NOMO-1 (cell line): Measurements from ENCODE around the gene CARMIL1.

Source experiments
- DNase-seq, 2 experiments: peaks; one replicate each; lab custom pipeline; 2025; ENCODE audit not compliant: unreplicated experiment in 2 of 2; lab: John Stamatoyannopoulos, UW

Gene CARMIL1

DNA sequence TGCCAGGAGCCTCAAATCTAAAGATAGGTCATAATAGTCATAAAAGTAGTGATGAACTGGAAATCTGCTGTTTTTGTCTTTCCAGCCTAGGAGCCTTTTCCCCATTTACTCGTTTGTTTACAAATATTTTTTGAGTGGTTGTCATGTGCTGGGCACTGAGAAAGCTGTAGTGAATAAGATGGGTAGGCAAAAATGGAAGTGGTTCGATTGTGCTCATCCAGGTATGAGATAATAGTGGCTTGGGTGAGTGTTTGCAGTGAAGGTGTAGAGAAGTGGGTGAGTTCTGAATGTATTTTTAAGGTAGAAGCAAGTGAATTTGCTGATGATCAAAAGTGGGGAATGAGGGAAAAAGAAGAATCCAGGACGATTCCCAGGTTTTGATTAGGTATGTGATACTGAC lies 53.0 kb downstream of the CARMIL1 start:
- no peak for DNase-seq

DNA sequence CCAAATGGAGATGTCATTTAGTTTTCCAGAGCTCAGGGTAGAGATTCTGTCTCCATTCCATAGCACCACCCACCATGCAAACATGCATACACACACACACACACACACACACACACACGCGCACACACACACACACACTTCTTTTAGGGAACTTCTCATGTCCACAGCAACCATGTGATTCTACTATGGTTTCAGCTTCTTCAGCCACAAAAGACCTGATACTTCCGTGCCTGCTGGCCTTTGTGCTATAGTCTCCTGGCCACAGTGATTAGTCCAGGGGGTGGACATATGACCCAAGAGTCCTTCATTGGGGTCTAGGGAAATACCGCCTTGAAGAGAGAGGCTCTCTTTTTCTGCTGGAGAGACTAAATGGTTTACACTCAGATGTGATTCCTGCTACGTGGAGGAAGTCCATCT lies 53.5 kb downstream of the CARMIL1 start:
- peak; percentile 25 to 31 for DNase-seq

DNA sequence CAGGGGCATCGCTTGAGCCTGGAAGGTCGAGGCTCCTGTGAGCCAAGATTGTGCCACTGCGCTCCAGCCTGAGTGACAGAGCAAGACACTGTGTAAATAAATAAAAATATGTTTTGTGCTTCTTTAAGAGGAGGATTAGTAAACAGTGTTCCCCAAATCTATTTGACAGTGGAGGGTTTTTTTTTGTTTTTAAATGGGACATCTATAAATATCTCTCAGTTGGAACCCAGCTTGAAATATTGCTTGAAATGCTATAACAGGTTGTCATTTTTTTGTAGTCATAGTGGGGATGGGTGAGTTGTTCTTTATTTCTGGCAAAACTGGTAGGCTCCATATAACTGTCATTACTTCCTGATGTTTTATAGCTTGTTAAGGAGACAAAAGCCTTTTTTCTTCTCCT lies 54.3 kb downstream of the CARMIL1 start:
- DNase-seq = no peak

DNA sequence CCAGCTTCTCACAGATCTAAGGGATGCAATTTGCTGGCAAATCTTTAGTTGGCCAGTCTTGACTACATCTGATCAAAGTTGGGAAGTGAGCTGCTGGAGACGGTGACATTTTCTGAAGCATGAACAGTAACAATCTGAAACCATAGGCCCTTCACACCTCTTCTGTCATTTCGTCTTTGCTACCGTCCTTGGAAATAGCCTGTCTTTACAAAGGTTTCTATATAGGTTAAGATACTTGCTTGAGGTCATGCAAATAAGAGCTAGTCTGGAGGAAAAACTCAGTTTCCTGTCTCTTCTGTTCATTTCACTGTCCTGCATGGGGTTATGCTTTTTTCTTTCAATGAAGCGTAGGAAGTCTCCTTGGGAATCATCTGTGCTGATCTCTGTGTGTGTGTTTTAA lies 55.6 kb downstream of the CARMIL1 start:
- DNase-seq = no peak

DNA sequence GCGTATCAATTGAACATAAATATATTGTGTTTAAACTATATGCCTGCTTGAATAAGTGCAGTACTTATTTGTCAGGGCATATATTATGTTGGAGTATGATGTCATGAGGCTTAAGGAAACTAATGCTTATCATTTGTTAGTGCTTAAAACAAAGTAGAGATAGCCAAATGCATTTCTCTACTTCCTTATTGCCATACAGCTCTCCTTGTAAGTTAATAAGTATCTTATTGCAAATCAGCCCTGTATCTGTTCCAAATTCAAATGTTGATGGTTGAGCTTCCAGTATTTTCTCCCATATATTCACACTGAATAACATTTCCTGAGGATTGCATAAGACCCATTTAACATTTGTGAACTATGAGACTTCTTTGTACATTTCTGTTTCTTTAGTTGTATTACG lies 57.8 kb downstream of the CARMIL1 start:
- DNase-seq = no peak

DNA sequence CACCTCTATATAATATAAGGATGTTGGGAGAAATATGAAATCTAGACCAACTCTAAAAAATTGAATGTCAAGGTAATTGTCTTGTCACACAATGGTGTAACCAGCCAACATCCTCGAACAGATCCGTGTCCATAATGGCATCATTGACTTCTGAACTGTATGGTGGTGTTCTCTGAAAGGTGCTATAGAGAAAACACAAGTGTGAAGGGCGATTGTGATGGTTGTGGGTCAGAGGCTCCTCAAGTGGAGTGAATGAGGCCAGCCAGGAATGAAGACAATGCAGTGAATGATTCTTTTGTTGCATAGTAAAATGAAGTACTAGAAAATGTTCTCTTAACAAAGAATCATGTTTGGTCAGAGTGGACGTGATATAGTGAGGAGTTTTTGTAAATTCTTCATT lies 58.3 kb downstream of the CARMIL1 start:
- DNase-seq = no peak

DNA sequence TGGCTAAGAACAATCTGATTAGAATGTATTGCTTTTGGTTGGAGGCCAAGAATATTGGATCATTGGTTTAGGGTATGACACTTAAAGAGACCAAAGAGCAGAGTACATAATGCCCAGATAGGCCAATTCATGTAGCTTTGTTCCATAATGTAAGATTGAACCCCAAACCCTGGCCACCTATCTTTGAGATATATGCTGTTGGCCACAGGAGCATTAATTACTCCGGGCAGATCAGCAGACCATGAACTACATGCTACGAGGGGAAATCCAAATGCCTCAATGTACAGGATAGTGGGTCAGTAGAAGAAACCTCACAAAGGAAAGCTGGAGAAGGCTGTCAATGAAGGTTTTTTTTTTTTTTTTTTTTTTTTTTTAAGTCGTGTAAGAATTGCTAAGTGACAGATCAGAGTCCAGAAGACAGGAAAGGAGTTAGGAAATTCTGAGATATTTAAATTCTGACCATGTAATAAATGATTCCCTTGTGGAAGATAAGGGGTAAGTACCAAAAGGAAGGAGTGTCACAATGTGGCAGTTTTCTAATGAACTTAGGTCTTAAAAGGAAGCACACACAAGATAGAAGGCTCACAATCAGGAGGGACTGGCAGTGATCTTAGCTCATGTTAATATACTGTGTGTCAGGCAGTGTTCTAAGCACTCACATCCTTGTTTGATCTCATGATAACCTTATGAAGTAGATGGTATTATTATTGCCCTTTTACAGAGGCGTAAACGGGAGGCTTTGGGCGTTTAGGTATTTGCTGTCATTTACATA lies 61.4 kb downstream of the CARMIL1 start:
- no peak for DNase-seq

DNA sequence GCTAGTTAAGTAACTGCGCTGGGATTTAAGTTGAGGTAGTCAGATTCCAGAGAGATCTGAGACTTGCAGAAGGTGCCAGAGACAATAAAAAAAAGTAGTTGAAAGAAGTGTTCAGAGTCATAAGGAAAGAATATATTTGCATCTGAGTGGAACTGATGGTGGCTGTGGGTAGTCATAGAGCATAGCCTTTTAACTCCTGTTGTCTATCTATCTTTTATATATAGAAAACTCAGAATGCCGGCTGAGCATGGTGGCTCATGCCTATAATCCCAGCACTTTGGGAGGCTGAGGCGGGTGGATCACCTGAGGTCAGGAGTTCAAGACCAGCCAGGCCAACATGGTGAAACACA lies 62.0 kb downstream of the CARMIL1 start:
- no peak for DNase-seq

DNA sequence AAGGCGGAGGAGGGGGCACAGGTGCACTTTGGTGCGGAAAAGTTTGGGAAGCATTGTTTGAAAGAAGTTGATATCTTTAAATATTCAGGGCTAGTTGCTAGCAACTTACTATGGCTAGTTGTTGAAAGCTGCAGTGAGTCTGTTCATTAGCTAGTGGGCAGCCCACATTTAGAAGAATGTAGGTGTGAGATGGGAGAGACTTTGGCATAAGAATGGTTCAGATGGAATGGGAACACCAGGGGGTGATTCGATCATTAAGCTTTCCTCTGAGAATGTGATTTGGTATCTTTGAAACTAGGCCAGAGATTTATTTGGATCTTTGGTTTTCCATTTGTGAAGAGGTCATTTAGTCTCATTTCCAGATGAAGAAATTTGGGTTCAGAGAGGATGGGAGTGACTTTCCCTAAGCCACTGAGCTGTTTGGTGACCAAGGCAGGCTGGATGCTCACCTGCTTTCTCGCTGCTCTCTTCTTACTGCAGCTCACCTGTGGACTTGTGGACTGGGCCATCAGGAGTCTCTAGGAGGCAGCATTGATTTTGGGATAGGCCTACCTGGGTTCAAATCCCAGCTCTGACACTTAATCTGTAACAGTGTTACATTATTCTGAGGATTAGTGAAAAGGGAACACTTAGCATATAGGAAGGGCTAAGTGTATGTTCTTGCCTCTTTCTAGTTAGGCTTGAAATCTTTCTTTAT lies 62.9 kb downstream of the CARMIL1 start:
- no peak for DNase-seq

DNA sequence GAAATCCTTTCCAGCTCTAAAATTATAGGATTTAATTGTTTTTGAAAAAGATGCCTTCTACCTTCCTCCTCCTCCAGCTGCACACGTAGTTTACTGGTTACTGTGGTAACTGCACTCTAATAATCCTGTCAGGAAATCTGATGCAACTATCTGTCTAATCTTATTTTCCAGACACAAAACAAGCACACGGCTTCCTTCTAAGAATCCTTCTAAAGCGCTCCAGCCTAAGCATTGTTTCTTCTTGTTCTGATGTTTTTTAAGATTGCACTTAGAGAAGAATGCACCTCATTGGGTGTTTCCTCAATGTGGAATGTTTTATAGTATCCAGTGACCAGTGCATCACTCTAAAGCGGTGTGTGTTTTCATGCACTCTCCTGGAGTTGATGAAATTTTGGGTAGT lies 63.6 kb downstream of the CARMIL1 start:
- peak in 1 of 2 experiments; percentile 32 for DNase-seq

DNA sequence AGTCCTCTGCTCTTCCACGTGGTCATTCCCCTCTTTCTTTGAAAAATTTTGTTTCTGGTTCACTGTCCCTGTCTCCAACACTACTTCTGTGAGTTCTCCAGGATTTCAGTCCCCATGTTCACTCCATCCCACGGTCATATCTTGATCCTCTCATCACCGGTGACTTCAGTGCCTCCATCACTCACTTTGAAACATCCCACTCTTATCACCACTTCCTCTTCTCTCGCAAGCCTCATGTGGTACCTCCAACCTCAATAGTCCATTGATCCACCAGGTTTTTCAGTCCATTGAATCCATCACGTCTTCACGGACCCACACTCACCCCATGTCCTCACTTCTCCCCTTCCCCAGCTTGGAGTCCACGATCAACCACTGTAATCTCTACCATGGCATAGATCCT lies 64.8 kb downstream of the CARMIL1 start:
- no peak for DNase-seq

DNA sequence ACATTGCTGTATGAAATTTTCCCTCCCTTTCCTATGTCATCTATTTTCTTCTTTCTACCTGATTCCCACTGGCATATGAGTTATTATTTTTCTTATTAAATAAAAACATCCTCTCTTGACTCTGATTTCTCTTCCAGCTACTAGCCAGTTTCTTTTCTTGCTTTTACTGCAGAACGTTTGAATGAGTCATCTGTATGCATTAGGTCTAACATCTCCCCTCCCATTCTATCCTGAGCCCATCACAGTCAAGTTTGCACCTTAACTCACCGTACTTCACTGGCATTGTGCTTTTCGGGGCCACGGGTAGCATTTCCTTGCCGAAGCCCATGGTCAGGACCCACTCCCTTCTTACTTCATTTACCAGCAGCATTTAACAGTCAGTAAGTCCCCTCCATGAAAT lies 65.7 kb downstream of the CARMIL1 start:
- no peak for DNase-seq

DNA sequence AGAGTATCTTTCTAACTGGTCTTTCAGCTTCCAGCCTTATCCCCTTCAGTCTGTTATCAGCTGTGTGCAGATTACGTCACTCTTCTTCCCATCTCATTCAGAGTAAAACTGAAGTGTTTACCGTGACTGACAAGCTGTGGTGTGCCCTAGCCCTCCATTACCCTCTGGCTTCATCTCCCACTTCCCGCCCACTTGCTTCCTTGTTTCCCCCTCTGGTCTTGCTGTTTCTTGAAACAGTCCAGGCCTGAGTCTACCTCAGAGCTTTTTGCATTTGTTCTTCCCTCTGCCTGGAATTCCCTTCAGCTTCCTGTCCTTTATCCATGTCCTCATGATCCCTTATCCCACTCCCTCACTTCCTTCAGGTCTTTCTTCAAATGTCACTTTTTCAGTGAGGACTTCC lies 66.9 kb downstream of the CARMIL1 start:
- DNase-seq = no peak

DNA sequence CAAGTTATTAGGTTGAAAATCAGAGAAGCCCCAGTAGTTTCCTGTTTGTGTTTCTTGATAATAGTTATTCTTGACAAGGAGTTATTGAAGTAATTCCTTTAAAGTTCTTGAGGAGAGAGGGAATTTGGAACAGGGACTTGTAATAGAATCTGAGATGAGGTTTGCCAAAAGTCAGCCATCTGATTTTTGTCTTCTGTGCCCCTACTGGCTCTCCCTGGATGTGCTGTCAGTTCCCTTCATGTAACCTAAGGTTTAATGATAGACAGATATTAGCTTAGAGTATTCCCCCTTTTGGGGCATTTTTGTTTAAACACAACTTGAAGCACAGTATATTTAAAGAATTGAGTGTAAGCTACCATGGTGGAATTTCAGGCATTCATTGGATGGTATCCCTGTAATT lies 71.4 kb downstream of the CARMIL1 start:
- no peak for DNase-seq

DNA sequence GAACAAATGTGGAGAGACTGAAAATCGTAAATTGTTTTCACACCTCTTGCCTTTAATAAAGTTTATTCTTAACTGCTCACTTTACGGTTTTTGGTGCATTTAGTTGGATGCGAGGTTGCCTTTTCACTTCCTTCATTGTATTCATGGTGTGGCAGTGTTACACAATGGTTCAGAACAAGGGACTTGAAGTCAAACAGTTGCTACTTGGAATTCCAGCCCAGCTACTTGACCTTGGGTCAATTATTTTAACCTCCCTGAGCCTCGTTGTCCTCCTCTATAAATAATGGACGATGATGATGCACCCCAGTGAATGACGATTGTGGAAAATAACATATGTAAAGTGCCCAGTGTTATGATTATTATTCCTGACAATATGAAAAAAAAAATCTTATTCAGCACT lies 72.3 kb downstream of the CARMIL1 start:
- DNase-seq = peak in 1 of 2 experiments; percentile 53

DNA sequence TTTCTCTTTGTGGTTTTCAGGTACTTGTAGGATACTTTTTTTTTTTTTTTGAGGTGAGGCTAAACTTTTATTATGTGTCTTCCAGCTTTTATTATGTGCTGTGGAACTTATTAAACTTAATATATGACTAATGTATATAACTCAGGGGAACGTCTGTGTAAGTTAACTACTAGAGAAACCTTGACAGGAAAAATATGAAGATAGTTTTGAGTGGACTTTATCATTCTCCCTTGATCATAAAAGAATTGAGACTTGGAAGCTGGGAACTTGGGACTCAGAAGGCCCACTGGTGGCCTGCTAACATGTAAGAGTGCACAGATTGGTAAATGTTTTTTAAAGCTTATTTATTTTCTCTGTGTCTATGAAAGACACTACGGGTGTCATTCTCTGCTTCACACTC lies 73.1 kb downstream of the CARMIL1 start:
- DNase-seq = no peak

DNA sequence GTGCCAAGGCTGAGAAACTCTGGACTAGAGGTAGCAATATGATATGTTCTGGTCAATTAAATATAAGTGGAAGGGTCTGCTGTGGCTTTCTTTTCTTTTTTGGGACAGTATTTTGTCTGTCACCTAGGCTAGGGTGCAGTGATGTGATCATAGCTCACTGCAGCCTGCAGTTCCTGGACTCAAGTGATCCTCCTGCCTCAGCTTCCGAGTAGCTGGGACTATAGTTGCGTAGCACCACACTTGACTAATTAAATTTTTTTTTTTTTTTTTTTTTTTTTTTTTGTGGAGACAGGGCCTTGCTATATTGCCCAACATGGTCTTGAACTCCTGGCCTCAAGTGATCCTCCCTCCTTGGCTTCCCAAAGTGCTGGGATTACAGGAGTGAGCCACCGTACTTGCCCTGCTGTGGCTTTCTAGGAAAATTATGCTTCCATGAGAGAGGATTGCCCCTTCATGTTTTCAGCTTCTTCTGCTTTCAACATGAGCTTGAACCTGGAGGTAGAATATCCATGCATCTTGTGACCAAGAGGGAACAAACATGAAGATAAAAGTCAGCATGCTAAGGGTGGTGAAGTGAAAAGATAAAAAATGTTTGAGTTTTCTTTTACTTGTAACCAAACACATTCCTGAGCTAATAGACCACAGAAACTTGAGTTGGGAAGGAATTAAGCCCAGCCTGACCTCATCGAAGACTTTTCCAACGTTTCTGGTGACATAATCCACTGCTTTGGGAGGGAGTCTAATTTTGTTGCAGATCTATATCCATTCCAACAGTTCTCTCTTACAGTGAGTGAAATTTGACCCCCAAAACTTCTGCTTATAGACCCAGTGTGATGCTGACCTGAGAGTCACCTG lies 75.1 kb downstream of the CARMIL1 start:
- DNase-seq = no peak

DNA sequence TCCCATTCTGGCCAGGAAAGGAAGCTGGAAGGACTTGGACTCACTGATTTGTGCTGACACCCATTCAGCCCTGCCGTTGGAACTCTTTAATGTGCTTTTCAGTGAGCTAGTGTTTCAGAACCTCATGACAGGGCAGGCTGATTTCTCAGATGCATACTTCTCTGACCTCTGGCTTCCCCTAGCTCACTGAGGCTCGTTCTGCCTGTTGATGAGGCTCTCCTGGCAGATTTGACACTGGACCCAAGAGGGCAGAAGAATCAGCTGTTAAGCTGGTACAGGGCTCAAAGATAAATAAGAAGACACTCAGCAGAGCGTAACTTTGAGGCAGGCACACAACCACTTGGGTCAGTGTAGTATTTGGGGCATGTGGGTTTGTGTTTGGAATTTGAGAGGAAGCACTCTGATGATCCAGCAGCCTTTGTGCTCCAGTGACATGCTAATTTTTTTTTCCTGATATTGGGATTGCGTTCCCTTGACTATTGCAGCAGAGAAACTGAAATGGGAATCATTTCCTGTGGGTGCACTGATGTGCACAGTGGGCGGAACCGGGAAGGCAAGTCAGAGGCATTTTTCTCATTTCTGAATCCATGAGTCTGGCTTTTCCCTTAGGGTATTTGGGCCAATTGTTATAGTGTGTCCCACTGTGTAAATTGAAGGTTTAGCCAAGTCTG lies 80.2 kb downstream of the CARMIL1 start:
- no peak for DNase-seq

DNA sequence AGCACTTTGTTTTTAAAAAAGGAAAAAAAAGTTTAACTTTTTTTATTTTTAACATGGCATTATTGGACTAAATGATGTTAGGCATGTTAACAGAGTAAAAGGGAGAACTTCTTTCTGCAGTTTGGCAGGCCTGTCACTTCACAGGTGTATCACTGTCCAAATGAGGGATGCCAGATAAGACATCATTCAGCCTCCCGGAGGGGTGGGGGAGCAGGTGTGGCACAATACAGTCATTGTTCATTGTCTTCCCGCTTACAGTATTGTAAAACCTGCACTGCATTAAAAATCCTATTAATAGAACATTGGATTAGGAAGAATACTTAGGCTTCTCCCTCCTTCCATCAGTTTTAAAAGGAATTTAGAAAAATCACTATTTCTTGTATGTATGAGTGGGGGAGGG lies 80.7 kb downstream of the CARMIL1 start:
- DNase-seq = no peak

DNA sequence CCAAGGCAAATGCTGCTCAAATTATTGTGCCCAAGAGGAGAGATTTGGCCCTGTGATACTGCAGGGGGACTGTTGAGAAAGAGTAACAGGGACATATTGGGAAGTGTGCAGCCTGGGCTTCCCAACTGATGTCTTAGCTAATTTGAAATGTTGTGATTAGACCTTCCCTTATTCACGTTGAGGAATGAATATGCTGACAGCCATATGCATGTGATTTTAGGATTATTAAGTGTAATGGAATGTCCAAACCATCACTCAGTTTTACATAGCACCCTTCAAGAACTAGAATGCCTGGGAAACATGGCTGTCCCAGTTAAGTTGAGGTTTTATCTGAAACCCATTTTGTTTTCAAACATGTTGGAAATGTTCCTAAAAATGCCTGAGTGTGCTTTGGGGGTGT lies 81.4 kb downstream of the CARMIL1 start:
- no peak for DNase-seq

DNA sequence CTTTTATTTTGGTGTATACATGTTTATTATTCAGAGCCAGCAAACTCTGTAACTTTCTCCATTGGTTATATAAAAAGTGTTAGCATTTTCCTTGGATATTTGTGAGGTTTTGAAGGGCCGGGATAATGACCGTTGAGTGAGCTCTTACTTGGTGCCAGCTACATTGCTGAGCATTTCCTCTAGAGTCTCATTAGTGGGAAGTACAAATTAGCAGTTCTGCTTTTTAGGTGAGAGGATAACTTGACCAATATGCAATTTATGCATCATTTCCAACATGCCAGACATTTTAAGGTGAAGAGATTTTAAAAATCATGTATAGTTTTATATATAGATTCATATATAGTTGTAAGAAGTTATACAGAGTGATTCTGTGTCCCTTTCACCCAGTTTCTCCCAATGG lies 84.3 kb downstream of the CARMIL1 start:
- peak; percentile 23 to 72 for DNase-seq
